ENCODE measurements around the gene CASZ1.
A peak's percentile ranks its signal among the peaks of the same experiment; 100 is the strongest.

CASZ1 gene

GRCh38 chr1:10696977-10697376, 99.5 kb downstream of the CASZ1 start:
- H3K4me3 ChIP-seq (replicated peaks; ENCODE audit: low read depth, low read length): no peak overlapping the region
- no peak for TF ChIP-seq CTCF (IDR thresholded peaks at IDR 0.05; ENCODE audit: low read depth, low read length, missing control alignments)

GRCh38 chr1:10694633-10695627, 101.5 kb downstream of the CASZ1 start:
- H3K4me3 ChIP-seq (replicated peaks; ENCODE audit: low read depth, low read length): 0 out of 2 replicates have a peak overlapping the region, but pooled peaks have one; percentile 9
- no peak for TF ChIP-seq CTCF (IDR thresholded peaks at IDR 0.05; ENCODE audit: low read depth, low read length, missing control alignments)
- DNase-seq (ENCODE audit: extremely low read depth, low read depth): no peak

More at GRCh38 chr1:10696977-10697376, 99.5 kb downstream of the CASZ1 start:
- no peak for DNase-seq (ENCODE audit: extremely low read depth, low read depth)

- no peak for DNase-seq (ENCODE audit: extremely low read depth, low read depth)
- no peak for TF ChIP-seq CTCF (IDR thresholded peaks at IDR 0.05; ENCODE audit: low read depth, low read length, missing control alignments)
- H3K4me3 ChIP-seq (replicated peaks; ENCODE audit: low read depth, low read length): peak overlapping the region; percentile 35
Observed at GRCh38 chr1:10694274-10694632, 102.2 kb downstream of the CASZ1 start.

- DNase-seq (ENCODE audit: extremely low read depth, low read depth): no peak
- H3K4me3 ChIP-seq (replicated peaks; ENCODE audit: low read depth, low read length): peak overlapping the region; percentile 35
- TF ChIP-seq CTCF (IDR thresholded peaks at IDR 0.05; ENCODE audit: low read depth, low read length, missing control alignments): no peak
Observed at GRCh38 chr1:10693497-10694273, 102.8 kb downstream of the CASZ1 start.

- no peak for DNase-seq (ENCODE audit: extremely low read depth, low read depth)
- H3K4me3 ChIP-seq (replicated peaks; ENCODE audit: low read depth, low read length): no peak overlapping the region
- no peak for TF ChIP-seq CTCF (IDR thresholded peaks at IDR 0.05; ENCODE audit: low read depth, low read length, missing control alignments)
Observed at GRCh38 chr1:10693152-10693496, 103.3 kb downstream of the CASZ1 start.

GRCh38 chr1:10692401-10693021, 103.9 kb downstream of the CASZ1 start:
- peak; percentile 43 for TF ChIP-seq CTCF (IDR thresholded peaks at IDR 0.05; ENCODE audit: low read depth, low read length, missing control alignments)
- DNase-seq (ENCODE audit: extremely low read depth, low read depth): no peak
- H3K4me3 ChIP-seq (replicated peaks; ENCODE audit: low read depth, low read length): no peak overlapping the region

Data from HFF-Myc (cell line).